Lower leg skin (tissue), 3 donors: ENCODE measurements around the gene UBE2F.

ENCODE experiments used
- CTCF ChIP-seq, 3 donors: fragments of 450-650 bp; IDR thresholded peaks; one replicate each; pipeline ENCODE4 v1.5.1; 2016; ENCODE audit warnings: antibody characterized with exemption in 3 of 3, mild to moderate bottlenecking in 3 of 3, moderate library complexity in 2 of 3
- POLR2A ChIP-seq, 2 donors: fragments of 450-650 bp; IDR thresholded peaks; one replicate each; pipeline ENCODE4 v1.6.1; 2016 to 2017; ENCODE audit warnings: antibody characterized with exemption in 2 of 2, mild to moderate bottlenecking in 1 of 2, moderate library complexity in 1 of 2

DNA sequence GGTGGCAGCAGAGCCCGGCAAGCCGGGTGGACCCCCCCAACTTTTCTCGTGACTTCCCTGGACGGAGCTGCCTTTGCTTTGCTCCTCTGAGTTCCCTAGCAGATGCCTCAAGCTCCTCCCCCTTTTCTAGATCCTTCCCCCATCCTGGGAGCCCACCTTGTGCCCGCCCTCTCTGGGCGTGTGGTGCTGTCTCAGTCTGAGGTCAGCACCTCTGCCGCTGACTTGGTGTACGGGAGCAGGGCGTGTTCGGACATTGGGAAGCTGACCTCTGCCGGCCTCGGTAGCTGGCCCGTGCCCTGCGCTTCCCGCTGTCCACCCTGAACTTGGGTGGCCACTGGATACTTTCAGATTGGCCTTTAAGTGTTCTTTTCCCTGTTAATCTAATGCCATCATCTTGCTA lies 113.7 kb downstream of the UBE2F start:
- no peak for TF ChIP-seq CTCF (IDR thresholded peaks at IDR 0.05)
- no peak for TF ChIP-seq POLR2A (IDR thresholded peaks at IDR 0.05)
